Right lobe of liver (tissue), 4 donors: Measurements from ENCODE around the gene CHL1.

Experiments used
- POLR2A ChIP-seq: fragments of 450-650 bp; IDR thresholded peaks from one replicate; pipeline ENCODE4 v1.6.1; 2017; ENCODE audit warnings: antibody characterized with exemption, mild to moderate bottlenecking
- TF ChIP-seq, protein P1 (sequence below), 4 donors: fragments of 200-600 bp in 3 of 4; fragments of 450-650 bp in 1 of 4; IDR thresholded peaks; one replicate each; pipeline versions ENCODE4 v1.5.1 to v1.8.0; 2016 to 2022; ENCODE audit warnings: antibody characterized with exemption in 4 of 4, mild to moderate bottlenecking in 2 of 4
- donor health status: DM: no; HTN: no; CAD: no.
- donor health status: DM: no; HTN: no; CAD: no.
- donor health status: DM: no; HTN: yes; CAD: no.

DNA sequence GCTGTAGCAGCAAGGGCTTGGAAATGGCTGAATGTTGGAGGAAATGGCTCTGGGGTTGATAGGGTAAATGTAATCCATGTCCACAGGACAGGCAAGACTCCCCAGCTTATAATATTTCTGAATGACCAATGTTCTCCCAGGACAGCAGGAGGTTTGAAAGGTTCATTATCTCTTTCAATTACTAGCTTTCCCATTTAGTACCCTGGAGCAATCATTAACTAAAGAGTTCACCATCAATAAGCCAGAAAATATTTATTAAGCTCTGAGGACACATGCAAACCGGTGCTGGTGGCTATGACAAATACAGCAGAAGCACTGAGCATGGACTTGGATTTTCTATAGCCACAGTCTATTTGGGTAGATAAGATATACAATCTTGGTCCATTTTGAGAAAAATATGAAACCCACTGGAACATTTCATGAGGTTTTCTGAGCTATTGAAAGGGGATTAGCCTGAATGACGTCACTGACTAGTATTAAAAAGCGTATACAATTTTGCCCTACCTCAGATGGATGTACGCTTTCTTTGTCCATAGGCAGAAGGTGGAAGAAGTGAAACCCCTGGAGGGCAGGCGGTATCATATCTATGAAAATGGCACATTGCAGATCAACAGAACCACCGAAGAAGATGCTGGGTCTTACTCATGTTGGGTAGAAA is 166.2 kb downstream of the CHL1 start:
- TF ChIP-seq, protein P1, sequence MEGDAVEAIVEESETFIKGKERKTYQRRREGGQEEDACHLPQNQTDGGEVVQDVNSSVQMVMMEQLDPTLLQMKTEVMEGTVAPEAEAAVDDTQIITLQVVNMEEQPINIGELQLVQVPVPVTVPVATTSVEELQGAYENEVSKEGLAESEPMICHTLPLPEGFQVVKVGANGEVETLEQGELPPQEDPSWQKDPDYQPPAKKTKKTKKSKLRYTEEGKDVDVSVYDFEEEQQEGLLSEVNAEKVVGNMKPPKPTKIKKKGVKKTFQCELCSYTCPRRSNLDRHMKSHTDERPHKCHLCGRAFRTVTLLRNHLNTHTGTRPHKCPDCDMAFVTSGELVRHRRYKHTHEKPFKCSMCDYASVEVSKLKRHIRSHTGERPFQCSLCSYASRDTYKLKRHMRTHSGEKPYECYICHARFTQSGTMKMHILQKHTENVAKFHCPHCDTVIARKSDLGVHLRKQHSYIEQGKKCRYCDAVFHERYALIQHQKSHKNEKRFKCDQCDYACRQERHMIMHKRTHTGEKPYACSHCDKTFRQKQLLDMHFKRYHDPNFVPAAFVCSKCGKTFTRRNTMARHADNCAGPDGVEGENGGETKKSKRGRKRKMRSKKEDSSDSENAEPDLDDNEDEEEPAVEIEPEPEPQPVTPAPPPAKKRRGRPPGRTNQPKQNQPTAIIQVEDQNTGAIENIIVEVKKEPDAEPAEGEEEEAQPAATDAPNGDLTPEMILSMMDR (IDR thresholded peaks at IDR 0.05) = no peak
- no peak for TF ChIP-seq POLR2A
